ENCODE results near the gene ZNF75A.
A peak's percentile ranks its signal among the peaks of the same experiment; 100 is the strongest.

DNA sequence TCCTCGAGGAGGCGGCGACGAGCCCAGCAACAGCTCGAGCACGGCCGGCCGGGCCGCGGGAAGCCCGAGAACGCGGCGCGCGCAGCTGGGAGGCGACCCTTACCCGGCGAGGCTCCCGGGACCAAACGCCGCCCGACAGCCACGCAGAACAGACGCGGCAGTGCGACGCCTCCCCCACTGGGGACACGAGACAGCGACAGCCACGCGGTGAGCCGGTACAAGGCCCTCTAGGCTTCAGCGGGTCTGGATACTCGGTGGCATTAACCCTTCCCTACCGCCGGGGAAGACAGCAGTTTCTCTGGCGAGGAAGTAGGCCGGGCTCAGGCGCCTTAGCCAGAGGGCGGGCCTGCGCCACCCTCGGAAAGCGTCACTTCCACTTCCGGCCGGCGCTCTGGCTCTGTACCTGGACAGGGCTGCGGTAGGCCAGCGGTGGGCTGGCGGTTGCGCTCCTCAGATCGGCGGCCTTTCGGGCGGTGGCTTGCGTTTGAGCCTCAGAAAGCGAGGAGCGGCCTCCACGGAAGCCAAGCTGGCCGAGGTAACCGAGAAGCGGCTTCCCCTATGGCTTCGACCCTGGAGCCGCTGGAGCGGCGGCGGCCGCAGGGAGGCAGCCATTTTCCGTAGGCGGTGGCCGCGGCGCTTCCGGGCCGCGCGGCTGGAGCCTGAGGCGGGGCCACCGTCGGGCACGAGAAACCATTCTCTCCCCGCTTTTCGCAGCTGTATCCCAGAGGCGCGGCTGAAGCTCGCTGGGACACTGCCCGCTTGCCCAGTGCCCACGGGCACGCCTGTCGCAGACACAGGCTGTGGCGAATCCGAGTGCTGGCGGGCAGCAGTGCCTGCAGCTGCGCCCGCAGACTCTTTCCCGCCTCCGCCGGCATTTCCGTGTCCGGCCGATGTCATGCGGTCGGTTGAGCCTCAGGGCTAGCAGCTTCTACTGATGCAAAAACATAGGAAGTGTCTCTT is at the start of gene ZNF75A, which contains the start of gene TIGD7:
- TF ChIP-seq POLR2A (IDR thresholded peaks at IDR 0.05), result peak; percentile 77 to 92 (median 90)
- TF ChIP-seq, protein P1, sequence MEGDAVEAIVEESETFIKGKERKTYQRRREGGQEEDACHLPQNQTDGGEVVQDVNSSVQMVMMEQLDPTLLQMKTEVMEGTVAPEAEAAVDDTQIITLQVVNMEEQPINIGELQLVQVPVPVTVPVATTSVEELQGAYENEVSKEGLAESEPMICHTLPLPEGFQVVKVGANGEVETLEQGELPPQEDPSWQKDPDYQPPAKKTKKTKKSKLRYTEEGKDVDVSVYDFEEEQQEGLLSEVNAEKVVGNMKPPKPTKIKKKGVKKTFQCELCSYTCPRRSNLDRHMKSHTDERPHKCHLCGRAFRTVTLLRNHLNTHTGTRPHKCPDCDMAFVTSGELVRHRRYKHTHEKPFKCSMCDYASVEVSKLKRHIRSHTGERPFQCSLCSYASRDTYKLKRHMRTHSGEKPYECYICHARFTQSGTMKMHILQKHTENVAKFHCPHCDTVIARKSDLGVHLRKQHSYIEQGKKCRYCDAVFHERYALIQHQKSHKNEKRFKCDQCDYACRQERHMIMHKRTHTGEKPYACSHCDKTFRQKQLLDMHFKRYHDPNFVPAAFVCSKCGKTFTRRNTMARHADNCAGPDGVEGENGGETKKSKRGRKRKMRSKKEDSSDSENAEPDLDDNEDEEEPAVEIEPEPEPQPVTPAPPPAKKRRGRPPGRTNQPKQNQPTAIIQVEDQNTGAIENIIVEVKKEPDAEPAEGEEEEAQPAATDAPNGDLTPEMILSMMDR (IDR thresholded peaks at IDR 0.05), result peak in 3 of 7 experiments; percentile 14 to 21 (median 18)
